Activated naive CD4-positive, alpha-beta T cell treated with Interleukin-2 at 50 U/mL for 16 hours (primary cell): ENCODE measurements around the gene PRDM2.

Source experiments
- DNase-seq: peaks from one replicate; pipeline ENCODE4 v3.0.0-alpha.2; 2020

The PRDM2 gene

DNA sequence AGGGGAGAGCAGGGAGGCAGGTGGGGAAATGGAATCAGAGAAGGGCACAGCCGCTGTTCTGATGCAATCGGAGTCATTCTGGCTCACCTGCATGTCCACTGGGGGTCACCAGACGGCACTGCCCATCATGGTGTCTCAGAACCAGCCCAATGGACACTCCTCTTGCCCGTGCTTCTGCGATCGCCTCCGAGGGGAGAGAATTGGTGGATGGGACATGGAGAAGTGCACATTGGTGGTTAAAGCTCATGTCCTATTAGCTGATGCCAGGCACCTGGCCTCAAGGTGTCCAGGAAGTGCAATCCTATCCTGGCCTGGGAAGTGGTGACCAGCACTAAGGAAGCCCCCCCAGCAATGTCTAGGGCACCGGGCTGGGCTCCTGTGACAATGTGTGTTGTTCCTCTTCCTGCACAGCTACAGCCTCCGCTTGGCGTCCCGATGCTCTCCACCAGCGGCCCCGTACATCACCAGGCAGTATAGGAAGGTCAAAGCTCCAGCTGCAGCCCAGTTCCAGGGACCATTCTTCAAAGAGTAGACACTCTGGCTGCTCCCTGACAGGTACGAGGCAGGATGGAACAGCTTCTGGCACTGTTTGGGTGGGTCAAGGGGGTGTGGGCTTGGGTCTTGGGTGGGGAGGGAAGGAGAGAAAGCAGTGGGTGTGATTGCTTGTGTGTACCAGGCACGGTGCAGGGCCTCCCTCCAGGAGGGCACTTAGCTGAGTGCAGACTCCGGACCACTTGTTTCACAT, 116.2 kb downstream of the PRDM2 start:
- DNase-seq, result no peak

- no peak for DNase-seq
Observed at GRCh38 chr1:13817906-13818305, 117.9 kb downstream of the PRDM2 start.

DNA sequence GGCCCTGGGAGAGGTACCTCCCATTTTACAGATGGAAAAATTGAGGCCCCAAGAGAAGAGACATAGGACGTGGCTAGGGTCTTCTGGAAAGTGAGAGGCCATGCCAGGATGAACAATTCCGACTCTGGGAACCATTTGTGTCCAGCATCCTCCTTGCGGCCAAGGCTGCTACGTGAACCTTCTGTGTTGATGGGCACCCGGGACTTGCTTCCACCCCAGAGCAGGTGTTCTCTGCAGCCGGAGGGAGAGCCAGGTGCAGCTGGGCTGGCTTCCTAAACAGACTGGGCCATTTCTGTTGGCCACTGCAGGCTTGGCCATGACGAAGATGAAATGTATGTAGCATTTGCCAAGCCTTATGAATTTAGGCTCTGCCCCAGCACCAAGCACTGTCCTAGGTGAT, 118.9 kb downstream of the PRDM2 start:
- DNase-seq, result no peak

DNA sequence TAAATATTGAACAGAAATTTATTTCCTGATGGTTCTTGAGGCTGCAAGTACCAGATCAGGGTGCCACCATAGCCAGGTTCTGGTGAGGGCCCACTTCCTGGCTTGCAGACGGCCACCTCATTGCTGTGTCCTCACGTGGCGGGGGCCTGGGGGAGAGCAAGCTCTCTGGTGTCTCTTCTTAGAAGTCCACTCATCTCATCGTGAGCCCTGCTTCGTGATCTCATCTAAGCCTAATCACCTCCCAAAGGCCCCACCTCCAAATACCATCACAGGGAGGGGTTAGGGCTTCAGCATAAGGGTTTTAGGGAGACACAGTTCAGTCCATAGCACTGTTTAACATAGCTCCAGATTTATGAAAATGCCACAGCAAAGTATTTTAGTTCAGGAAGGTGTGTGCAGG, 119.7 kb downstream of the PRDM2 start:
- no peak for DNase-seq

DNA sequence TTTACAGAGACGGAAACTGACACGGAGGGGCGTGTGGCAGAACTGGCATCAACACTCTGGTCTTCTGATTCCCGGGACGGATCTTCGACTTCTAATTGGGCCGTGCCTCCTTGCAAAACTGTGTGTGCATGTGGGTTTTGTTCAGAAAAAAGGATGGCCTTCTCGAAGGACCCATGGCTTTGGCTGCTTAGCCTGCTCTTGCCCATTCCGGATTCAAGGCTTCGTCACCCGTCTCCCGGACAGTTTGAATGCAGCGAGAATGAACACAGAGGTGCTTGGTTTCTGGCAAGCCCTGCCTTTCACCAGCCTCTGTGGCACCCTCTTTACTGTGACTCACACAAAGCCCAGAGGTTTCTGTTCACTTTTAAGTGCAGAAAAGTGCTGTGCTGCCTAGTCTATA, 120.1 kb downstream of the PRDM2 start:
- no peak for DNase-seq

DNA sequence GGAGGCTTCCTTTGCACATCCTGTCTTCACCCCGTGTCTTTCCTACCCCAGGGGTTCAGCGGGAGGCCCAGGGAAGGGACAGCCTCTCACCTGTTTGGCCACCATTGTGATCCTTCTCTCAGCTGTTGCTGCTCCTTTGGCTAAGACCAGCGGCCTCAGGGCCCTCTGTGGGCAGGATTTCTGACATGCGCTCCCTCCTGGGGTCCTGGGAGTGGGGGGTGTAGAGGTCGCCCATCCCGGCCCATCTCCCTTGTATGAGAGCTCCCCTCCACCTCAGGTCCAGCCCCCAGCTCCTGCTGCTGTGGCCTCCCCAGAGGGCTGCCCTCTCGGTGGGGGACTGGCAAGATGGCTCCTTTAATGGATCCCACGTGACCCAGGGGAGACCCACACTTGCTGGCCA, 120.5 kb downstream of the PRDM2 start:
- no peak for DNase-seq

DNA sequence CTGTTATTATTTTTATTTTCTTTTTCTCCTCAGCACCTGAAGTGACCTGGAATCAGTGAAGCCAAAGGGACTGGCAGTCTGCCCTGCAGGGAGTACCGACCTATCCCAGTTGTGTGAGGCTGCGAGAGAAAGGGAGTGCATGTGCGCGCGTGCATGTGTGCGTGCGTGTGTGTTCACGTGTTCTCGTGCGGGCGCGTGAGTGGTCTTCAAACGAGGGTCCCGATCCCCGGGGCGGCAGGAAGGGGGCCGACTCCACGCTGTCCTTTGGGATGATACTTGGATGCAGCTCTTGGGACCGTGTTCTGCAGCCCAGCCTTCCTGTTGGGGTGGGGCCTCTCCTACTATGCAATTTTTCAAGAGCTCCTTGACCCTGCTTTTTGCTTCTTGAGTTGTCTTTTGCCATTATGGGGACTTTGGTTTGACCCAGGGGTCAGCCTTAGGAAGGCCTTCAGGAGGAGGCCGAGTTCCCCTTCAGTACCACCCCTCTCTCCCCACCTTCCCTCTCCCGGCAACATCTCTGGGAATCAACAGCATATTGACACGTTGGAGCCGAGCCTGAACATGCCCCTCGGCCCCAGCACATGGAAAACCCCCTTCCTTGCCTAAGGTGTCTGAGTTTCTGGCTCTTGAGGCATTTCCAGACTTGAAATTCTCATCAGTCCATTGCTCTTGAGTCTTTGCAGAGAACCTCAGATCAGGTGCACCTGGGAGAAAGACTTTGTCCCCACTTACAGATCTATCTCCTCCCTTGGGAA, 123.3 kb downstream of the PRDM2 start:
- no peak for DNase-seq

- no peak for DNase-seq
Observed at GRCh38 chr1:13823936-13824335, 123.9 kb downstream of the PRDM2 start.

GRCh38 chr1:13824626-13825025, 124.6 kb downstream of the PRDM2 start:
- DNase-seq, result no peak

DNA sequence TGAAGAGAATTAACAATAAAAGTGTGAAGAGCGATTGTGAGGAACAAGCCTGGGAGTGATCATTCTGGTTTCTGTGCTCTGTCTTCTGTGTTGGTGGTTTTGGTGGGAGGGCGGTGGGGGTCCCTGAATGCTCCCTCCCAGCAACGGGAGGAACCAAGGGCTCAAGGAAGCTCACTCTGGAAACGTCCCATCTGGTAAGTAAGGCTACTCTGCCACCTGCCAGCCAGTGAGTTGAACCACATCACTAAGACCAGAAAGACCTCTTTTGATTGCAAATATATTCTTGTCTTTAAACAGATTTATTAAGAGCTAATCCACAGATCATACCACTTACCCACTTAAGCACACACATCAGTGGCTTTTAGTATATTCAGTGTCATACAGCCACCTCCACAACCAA, 125.0 kb downstream of the PRDM2 start:
- no peak for DNase-seq

DNA sequence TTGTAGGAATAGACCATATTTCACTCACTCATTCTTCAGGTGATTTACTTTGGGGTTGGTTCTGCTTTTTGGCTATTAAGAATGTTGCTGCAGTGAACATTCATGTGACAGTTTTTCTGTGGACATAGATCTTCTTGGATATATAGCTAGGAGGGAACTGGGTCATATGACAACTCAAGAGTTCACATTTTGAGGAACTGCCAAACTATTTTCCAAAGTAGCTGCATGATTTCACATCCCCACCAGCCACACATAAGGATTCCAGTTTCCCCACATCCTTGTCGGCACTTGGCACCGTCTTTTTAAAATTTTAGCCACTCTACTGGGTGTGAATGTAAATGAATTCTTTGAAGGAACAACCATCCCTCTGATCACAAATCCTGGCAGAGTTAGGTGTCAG, 126.0 kb downstream of the PRDM2 start:
- no peak for DNase-seq

DNA sequence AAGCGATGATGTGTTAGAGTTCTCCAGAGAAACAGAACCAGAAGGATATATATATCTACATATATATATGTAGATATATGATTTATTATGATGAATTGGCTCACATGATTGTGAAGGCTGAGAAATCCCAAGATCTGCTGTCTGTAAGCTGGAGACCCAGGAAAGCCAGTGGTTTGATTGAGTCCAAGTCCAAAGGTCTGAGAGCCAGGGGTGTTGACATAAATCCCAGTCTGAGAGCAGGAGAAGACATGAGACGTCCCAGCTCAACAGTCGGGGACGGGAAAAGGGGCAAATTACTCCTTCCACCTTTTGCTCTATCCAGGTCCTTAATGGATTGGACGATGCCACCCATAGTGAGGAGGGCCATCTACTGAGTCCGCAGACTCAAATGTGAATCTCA, 126.6 kb downstream of the PRDM2 start:
- DNase-seq, result no peak

DNA sequence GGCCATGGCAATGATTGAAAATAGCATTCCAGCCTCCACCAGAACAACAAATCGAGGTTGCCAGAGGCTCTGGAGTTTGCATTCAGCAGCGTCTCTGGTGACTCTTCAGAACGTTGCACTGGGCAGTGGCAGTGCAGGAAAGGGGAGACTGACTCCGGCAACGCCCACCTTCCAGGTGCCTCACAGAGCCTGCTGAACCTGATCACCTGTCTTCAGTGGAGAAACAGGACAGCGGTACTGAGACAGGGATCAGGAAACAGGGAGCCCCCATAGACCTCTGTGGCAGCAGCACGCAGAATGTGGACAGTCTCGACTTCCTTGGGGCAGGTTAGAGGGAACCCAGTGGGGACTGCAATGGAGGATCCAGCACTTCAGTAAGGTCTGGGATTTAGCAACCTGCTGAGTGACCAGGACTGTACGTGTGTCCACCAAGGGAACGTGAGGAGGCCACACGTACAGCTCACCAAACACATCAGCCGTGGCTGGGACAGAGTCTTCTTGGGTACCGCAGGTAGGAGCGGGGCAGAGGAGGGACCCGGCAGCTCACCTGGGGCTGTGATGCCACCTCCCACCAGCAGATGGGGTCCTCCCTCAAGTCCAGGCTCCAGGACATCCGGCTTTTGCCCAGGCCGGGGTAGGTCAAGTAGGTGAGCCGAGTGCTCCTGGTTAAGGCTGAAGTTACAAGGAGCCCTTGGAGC, 128.6 kb downstream of the PRDM2 start:
- DNase-seq, result peak; percentile 22

GRCh38 chr1:13829152-13829769, 129.3 kb downstream of the PRDM2 start:
- DNase-seq, result no peak

DNA sequence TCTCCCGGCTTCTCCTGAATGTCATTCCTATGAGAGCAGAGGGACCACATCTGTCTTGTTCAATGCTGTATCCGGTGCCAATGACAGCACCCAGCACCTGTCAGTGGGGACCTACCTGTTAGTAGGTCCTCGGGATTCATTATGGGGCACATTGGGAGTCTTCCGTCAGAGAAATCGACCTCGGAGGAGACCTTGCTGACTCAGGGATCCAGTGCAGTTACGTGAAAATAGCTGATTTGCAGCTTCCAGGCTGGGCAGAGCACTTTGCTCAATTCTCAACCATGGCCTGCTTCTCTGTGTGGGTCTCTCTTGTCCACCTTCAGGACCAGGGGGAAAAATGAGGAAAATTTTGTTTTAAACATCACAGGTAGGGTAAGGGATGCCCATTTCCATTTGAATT, 130.2 kb downstream of the PRDM2 start:
- DNase-seq, result no peak

DNA sequence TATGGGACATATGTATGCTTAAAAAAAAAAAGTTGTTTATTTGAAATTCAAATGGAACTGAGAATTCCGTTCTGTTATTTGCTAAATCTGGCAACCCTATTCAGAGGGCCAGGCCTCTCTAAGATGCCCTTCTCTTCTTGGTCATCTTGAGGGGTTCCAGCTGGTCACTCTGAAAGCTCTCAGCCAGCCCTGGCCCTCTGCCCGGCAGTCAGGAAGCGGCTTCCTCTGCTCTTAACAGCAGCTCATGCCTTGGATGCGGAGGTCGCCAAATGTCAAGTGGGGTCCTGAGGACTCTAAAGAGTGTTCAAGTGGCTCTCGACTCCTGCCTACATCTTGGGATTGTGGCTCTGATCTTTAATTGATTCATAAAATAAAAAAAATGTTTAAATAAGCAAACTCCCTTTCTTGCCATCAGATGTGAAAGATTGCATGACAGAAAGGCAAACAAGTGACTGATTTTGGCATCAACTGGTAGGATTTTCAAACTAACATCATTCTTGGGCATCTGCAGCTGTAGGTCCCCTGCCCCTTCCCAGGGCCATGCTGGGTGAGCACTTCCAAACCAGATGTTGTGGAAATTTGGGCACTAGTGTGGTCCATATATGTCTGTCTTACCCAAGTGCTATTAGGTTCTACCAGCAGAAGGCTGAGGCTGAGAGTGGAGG, 130.8 kb downstream of the PRDM2 start:
- no peak for DNase-seq

DNA sequence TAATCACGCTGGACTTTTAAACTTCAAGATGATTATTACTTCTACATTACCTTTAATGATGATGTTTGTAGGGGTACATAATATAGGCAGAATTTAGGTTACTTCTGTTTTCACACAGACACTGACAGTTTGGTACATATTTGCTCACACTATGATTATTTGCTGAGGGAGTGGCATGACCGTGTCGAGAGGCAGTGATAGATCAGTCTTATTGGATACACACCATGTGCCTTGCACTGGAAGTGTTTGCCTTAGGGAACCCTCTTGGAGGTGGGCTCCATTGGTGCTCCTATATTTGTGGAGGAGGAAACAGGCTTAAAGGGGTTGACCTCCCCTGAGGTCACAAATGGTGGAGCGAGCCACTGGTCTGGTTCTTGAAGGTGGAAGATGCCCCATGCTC, 132.1 kb downstream of the PRDM2 start:
- DNase-seq, result no peak

DNA sequence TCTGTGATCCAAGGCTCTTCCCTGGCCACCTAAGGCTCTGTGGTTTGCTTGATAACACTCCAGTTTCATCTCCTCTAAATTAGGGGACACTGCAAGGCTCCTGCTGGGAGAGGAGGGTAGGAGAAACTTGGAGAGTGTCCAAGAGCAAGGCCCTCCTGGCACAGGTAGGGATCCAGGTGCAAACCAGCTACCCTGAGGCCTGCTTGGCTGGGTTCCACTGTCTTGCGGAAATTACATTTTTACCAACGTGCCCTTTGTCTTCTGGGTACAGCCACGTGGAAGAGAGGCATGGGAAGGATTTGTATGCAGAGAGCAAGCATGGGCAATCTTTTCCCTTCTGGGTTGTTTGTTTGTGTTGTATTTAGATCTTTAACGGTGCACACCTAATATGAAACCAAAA, 132.5 kb downstream of the PRDM2 start:
- no peak for DNase-seq

DNA sequence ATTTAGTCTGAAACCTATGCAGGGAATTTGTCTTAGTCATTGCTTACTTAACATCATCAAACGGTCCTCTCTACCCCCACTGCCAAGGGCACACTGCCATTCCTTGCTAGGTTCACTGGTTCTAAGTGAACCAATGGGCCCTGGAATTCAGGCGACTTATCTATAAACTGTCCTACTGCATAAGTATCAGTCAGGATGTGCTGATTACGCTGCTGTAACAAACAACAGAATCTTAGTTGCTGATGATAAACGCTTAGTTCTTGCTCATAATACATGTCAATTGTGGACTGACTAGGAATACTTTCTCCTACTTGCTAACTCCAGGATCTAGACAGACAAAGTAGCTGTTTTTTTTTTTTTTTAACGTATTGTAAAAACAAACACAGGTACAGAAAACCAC, 136.1 kb downstream of the PRDM2 start:
- no peak for DNase-seq

- no peak for DNase-seq
Observed at GRCh38 chr1:13836631-13837030, 136.6 kb downstream of the PRDM2 start.

- DNase-seq, result no peak
Observed at GRCh38 chr1:13838236-13838635, 138.2 kb downstream of the PRDM2 start.

- DNase-seq, result no peak
Observed at GRCh38 chr1:13842497-13842896, 142.5 kb downstream of the PRDM2 start.

GRCh38 chr1:13851726-13852125, 151.7 kb downstream of the PRDM2 start:
- DNase-seq, result no peak
